ENCODE measurements around the gene CXXC5.

DNA sequence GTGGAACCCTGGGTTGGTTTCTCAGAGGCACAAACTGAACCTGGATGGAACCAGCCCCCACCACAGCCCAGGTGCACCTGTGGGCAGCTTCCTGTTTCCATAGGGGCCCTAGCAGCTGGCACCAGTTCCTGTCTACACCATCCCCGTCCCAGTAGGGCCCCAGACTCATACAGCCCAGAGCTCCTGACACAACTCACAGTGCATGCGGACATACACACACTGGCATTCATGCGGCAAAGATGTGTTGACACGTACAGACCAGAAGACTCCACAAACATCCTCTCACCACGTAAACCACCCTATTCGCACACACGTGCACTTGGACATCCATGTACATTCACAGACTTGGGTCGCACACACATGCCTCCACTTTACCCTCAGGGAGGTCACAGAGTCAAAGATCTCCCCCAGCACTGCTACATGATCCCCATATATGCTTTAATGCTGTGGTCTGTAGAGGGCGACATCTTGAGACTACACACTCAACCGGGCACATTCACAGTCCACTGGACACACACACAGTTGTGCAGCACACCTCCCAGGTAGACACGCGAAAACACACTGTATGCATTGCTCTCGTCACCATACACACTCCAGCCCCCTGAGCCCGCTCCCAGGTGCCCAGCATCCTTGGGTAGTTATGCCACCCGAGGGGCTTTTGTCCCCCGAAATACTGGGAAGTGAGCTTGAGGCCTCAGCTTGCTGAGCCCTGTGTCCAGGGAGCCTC is 22.4 kb downstream of the CXXC5 start:
- TF ChIP-seq, protein P1, sequence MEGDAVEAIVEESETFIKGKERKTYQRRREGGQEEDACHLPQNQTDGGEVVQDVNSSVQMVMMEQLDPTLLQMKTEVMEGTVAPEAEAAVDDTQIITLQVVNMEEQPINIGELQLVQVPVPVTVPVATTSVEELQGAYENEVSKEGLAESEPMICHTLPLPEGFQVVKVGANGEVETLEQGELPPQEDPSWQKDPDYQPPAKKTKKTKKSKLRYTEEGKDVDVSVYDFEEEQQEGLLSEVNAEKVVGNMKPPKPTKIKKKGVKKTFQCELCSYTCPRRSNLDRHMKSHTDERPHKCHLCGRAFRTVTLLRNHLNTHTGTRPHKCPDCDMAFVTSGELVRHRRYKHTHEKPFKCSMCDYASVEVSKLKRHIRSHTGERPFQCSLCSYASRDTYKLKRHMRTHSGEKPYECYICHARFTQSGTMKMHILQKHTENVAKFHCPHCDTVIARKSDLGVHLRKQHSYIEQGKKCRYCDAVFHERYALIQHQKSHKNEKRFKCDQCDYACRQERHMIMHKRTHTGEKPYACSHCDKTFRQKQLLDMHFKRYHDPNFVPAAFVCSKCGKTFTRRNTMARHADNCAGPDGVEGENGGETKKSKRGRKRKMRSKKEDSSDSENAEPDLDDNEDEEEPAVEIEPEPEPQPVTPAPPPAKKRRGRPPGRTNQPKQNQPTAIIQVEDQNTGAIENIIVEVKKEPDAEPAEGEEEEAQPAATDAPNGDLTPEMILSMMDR (conservative IDR thresholded peaks at IDR 0.05; ENCODE audit: low read length), result peak; percentile 82
- TF ChIP-seq EZH2phosphoT487 (IDR thresholded peaks at IDR 0.05; ENCODE audit: borderline replicate concordance, low read depth, low read length), result no peak
